ENCODE measurements around the gene SCT.

Gene SCT

GRCh38 chr11:641806-642370 is 14.9 kb upstream of the SCT start:
- TF ChIP-seq REST (IDR thresholded peaks at IDR 0.05; ENCODE audit: insufficient read depth in 1 of 2, low read depth in 2 of 2, low read length in 2 of 2) (no peak), FOXP2 (optimal IDR thresholded peaks at IDR 0.05; ENCODE audit: borderline replicate concordance, extremely low read depth, extremely low read length, insufficient read depth) (no peak), SIN3A (IDR thresholded peaks at IDR 0.05; ENCODE audit: borderline replicate concordance, insufficient read depth, low read length) (no peak), POLR2AphosphoS5 (IDR thresholded peaks at IDR 0.05; ENCODE audit: low read depth, low read length) (0 out of 2 replicates have a peak, but pooled peaks have one; percentile 11)

- TF ChIP-seq POLR2AphosphoS5 (IDR thresholded peaks at IDR 0.05; ENCODE audit: low read depth, low read length) (peak; percentile 17; the same call in 1 of the 2 replicates), FOXP2 (optimal IDR thresholded peaks at IDR 0.05; ENCODE audit: borderline replicate concordance, extremely low read depth, extremely low read length, insufficient read depth) (no peak)
These were observed 13.2 kb upstream of the SCT start for GRCh38 chr11:640021-640706.

- TF ChIP-seq POLR2AphosphoS5 (IDR thresholded peaks at IDR 0.05; ENCODE audit: low read depth, low read length): no peak
- TF ChIP-seq FOXP2 (optimal IDR thresholded peaks at IDR 0.05; ENCODE audit: borderline replicate concordance, extremely low read depth, extremely low read length, insufficient read depth): no peak
- TF ChIP-seq TAF1 (IDR thresholded peaks at IDR 0.05; ENCODE audit: borderline replicate concordance, insufficient read depth, low read length): no peak
- TF ChIP-seq REST (IDR thresholded peaks at IDR 0.05; ENCODE audit: insufficient read depth in 1 of 2, low read depth in 2 of 2, low read length in 2 of 2): no peak
- no peak for TF ChIP-seq SIN3A (IDR thresholded peaks at IDR 0.05; ENCODE audit: borderline replicate concordance, insufficient read depth, low read length)
These were observed 12.5 kb upstream of the SCT start for GRCh38 chr11:639332-639955.

GRCh38 chr11:638631-639331 is 11.8 kb upstream of the SCT start:
- TF ChIP-seq POLR2AphosphoS5 (IDR thresholded peaks at IDR 0.05; ENCODE audit: low read depth, low read length): no peak
- TF ChIP-seq SIN3A (IDR thresholded peaks at IDR 0.05; ENCODE audit: borderline replicate concordance, insufficient read depth, low read length): no peak
- no peak for TF ChIP-seq FOXP2 (optimal IDR thresholded peaks at IDR 0.05; ENCODE audit: borderline replicate concordance, extremely low read depth, extremely low read length, insufficient read depth)
- TF ChIP-seq TAF1 (IDR thresholded peaks at IDR 0.05; ENCODE audit: borderline replicate concordance, insufficient read depth, low read length): no peak
- no peak for TF ChIP-seq REST (IDR thresholded peaks at IDR 0.05; ENCODE audit: insufficient read depth in 1 of 2, low read depth in 2 of 2, low read length in 2 of 2)
